UCSD-AML1 (cell line): Measurements from ENCODE around the gene SPINK4.

Source experiments
- DNase-seq: peaks from one replicate; lab custom pipeline; 2025; ENCODE audit not compliant: unreplicated experiment; lab: John Stamatoyannopoulos, UW

SPINK4 gene

GRCh38 chr9:33256236-33256635, 16.3 kb downstream of the SPINK4 start:
- no peak for DNase-seq

GRCh38 chr9:33257276-33257675, 17.3 kb downstream of the SPINK4 start:
- DNase-seq = no peak

DNA sequence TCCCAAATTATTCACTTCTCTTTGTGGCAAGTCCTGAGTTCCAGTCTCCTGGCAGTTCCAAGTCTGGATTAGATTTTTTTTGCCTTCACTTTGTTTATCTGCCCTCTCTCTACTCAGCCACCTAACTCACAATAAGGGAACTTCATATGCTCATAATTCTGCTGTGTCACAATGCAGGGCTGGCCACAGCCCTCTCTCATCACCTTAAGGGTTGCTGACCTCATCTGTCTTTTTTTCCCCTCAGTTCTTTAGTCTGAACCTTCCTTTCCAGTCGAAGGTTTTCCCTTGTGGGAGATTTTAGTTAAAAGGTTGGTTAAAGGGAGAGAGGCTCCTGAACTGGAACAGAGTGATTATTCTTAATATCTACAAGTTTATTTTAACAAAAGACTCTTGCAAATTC, 20.4 kb downstream of the SPINK4 start:
- no peak for DNase-seq

DNA sequence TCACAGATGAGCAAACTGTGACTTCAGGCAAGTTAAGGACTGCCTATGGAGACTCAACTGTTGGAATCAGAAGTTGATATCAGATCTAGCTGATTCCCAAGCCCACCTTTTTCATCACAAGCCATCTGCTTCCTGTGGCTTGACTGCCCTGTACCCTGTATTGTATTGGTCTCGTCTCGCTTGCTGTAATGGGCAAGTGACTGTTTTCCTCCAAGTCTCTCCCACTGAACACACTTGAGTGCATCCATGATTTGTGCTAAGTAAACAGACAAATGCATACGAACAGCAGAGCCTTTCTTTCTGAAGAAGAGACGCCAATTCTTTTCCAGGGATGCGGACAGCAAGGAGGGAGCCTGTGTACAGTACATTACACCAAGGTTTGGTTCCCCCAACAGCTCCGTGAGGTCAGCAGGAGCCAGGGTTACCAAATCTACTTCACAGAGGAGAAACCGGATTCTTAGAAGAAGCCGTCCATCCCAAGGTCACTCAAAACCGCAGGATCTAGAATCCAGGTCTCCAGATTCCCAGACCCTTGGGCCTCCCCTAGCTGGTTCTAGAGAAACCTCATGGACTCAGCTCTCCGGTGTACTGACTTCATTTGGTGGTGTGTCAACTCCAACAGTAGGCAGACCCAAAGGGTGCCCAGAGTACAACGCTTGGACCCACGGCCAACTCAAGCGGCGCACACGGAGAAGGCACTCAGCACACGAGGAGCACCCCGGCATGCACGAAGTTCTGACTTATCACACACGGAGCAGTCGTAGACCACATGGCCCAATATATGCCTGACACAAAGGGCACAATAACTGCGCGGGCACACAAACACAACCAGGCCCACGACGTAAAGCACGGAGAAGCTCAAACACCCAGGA, 23.4 kb downstream of the SPINK4 start:
- peak; percentile 51 for DNase-seq

GRCh38 chr9:33264003-33264472, 24.1 kb downstream of the SPINK4 start:
- DNase-seq = peak; percentile 52

DNA sequence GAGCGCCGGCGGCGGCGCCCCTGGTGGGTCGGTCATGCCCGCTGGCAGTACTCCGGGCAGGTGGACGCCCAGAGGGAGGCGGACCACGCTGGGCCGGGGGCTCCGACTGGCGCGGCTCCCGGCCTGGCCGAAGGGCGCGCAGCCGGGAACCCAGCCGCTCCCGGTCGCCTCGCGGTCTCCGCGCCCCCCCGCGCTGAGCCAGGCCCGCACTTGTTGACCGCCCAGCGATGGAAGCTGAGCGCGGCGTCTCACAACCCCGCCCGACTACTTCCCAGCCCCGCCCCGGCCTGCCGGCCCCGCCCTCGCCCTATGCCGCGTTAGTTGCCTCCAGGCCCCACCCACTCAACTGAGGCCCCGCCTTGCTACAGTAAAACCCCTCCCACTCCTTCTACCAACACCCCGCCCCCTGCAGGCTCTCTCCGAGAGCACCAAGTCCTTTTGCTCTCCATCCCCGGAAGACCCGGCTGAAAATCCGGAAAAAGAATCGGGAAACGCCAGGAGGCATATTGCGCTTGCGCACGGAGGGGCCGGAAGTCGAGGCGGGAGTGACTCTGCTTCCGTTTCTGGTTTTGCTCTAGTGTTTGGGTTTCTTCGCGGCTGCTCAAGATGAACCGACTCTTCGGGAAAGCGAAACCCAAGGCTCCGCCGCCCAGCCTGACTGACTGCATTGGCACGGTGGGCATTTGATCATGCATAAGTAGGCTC, 24.7 kb downstream of the SPINK4 start, which contains the start of the genes BAG1 and CHMP5:
Gene BAG1 (minus strand): TSS at position 236 of the 705 bp plus-strand sequence.
Gene CHMP5 (plus strand): TSS at position 577 of the 705 bp plus-strand sequence. CDS start 30 bp downstream, at position 607.
- peak; percentile 99 for DNase-seq

GRCh38 chr9:33265211-33265865, 25.4 kb downstream of the SPINK4 start:
- no peak for DNase-seq

DNA sequence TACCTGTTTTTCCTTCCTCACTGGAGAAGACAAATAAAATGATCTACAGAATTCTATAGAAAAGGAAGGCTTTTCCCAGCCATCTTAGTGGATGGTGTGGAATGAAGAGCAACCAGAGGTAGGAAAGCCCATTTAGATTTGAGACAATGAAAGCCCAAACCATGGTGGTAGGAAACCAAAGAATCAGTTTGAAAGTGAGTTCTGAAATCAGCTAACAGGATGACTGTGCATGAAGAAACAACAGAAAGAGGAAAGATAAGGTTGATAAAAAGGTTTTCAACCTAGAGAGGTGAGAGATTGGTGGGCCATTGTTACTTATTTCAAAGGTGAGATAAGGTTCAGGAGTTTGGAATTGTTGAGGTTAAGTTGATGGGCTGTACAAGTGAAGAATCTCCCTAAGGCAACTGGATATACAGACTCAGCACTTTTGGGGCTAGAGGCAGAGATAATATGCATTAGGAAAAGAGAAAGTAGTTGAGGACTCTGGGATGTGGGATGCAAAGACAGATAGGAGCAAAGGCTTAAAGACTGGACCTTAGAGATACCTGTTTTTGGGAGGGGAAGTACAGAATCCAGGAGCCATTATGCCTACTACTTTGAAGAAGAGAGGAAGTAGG, 27.3 kb downstream of the SPINK4 start:
- no peak for DNase-seq

DNA sequence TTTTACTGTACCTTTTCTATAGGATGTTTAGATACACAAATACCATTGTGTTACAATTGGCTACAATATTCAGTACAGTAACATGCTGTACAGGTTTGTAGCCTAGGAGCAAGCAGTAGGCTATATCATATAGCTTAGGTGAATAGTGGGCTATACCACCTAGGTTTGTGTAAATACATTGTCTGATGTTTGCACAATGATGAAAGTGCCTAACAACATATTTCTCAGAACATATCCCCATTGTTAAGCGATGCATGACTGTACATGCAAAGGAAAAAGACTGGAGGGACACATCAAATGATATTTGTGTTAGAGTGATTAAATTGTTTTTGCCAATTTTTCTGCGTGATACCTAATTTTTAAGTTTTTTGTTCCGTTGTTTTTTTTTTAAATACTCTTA, 30.2 kb downstream of the SPINK4 start:
- DNase-seq = no peak

- no peak for DNase-seq
Measured at GRCh38 chr9:33272061-33272460, 32.1 kb downstream of the SPINK4 start.

DNA sequence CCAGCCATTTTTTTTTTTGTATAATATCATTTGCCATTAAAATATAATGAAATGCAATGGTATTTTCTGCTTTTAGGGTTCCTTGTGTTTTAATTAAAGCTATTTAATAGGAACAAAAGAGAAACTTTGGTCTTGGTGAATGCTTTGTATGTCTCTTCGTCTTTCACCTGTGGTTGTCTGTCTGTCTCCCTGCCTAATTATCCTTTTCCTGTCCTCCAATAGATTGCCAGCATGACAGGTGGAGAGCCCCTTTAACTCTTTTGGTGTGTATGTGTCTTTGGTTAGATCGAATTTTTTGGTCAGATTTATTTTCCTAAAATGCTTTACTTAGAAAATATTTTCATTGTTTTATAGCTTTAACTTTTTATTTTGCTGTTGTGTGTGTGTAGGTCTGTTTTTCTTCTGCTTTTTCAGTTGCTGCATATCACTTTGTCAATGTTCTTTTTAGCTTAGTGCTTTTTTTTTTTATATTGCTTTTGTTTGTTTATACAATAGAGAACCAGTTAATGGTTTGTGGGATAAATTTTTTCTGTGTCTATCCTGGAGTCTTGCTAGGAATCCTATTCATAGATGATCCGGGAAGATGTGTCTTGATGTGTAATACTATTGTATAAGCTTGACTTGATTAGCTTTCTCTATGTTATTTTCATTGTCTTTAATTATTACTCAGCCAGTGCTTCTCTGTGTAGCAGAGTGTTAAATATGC, 33.5 kb downstream of the SPINK4 start:
- no peak for DNase-seq

DNA sequence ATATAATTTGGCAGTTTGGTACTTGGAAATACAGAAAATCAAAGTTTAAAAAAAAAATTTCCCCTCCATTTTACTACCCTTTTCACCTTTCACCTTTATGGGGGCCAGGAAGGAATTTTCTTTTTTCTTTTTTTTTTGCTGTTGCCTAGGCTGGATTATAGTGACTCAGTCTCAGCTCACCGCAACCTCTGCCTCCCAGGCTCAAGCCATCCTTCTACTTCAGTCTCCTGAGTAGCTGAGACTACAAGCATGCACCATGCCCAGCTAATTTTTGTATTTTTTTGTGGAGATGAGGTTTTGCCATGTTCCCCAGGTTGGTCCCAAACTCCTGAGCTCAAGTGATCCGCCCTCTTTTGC, 34.0 kb downstream of the SPINK4 start:
- no peak for DNase-seq

GRCh38 chr9:33277484-33277883, 37.5 kb downstream of the SPINK4 start:
- no peak for DNase-seq

GRCh38 chr9:33285502-33285901, 45.5 kb downstream of the SPINK4 start:
- DNase-seq = no peak

DNA sequence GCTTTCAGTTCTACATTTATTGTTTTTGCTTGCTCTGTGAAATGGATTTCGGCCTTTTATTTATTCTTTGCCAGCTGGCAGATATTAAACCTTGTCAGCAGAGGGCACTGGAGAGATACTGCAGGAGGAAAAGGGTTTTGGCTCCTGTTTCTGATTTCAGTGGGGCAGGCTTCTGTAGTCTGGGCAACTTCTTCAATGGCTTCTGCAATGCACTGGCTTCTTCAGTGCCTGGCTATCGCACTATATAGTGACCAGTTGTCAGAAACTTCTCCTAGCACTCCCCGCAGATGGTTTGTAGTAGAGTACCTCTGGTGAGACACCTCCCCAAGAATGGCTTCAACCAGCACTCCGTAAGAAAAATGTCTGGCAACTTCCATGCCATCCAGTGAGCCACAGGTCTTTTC, 47.1 kb downstream of the SPINK4 start:
- peak; percentile 23 for DNase-seq

- DNase-seq = no peak
Measured at GRCh38 chr9:33288235-33288634, 48.3 kb downstream of the SPINK4 start.

DNA sequence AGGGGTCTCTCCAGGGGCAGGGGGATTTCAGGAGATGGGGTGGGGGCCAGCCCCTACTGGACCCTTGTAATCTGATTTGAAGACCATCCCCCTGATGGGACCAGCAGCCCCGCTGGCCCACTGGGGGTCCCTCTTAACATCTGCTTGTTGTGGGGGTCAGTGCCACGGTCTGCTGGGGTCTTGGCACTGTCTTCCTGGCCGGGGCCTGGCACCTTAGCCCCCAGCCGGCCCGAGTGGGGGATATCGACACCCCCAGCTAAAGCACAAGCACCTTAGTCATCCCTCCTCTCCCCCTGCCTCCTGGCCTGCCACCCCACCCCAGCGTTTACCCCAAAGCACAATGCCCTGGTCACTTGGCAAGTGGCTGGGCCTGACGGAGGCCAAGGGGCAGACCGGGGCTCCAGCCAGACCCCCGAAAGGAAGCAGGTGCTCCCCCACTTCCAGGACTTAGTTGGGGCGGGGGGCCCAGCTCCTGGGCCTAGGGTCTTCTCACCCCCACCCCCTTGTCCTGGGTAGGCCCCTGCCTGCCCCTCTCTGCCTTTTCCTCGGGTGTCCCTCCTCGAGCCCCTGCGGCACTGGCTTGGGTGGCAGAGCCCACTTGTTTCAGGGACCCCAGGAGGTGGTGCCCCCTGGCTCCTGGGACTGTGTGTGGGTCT, 49.0 kb downstream of the SPINK4 start:
- no peak for DNase-seq

DNA sequence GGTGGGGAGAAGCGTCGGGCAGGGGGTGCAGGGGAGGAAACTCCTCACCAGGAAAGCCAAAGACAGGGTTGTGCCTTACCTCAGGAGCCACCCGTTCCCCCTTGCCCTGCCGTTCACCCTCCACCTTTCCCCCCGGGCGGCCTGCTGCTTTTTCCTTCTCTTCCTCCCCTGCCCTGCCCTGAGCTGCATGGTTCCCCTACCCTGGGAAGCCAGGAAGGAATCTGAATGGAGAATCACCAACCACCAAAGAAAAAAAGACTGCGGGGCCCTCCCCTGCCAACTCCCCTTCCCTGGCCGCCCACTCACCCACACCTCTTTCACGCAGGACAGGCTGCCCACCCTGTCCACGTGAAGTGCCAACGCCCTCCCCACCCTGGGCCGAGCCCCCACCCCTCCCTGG, 49.5 kb downstream of the SPINK4 start:
- peak; percentile 42 for DNase-seq

DNA sequence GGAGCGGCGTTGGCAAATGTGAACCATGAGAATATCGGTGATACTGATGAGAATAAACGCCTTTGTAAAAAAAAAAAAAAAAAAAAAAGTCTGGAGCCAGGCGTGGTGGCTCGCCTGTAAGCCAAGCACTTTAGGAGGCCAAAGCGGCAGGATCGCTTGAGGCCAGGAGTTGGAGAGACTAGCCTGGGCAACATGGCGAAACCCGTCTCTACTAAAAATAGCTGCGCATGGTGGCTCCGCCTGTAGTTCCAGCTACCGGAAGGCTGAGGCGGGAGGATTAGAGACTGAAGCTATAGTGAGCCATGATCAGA, 49.9 kb downstream of the SPINK4 start:
- DNase-seq = no peak
